EL (cell line): ENCODE data around the gene RBMS1.

Experiments used
- DNase-seq: peaks from one replicate; pipeline ENCODE4 v3.0.0-alpha.2; 2016

RBMS1 gene

GRCh38 chr2:160353813-160354212 is 139.8 kb downstream of the RBMS1 start:
- DNase-seq, result no peak

DNA sequence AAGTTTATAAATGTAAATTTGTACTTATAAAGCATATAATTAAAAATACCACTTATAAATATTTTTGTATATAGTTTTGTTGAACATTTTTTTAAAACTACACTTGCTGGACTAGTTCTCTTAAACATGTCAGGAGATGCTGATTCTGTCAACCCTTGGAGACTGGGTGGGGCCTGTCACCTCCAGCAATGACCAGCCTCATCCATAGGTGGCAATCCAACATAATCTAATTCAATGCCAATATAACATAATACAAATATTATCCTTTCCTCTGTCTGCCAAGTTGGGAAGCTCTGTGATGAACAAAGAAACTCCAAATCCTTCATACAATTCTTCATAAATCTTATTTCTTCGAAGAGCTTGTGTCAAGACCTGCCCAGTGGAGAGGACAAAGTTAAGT is 140.4 kb downstream of the RBMS1 start:
- no peak for DNase-seq

- no peak for DNase-seq
Observed at GRCh38 chr2:160352500-160352899, 141.1 kb downstream of the RBMS1 start.

DNA sequence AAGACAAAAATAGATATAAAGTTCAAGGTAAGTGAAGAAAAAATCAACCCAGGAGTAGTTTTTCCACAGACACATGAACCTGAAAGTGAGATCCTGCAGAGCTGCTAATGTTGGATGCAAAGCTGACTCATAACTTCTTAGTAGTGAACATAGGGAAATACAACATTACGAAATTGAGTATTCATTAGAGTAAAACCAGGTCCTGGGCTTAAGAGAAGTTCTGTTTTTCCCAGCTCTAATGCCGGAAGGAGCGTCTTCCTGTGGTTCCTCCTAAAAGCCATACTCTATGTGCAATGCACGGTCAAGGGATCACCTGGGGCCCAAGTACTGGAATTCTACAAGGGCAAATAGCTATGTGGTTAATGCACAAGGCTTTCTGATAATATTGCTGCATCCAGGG is 141.7 kb downstream of the RBMS1 start:
- peak; percentile 50 for DNase-seq

GRCh38 chr2:160349306-160349705 is 144.3 kb downstream of the RBMS1 start:
- DNase-seq, result no peak

GRCh38 chr2:160347269-160347863 is 146.2 kb downstream of the RBMS1 start:
- peak; percentile 27 for DNase-seq

GRCh38 chr2:160345071-160345764 is 148.4 kb downstream of the RBMS1 start:
- no peak for DNase-seq

- DNase-seq, result no peak
Observed at GRCh38 chr2:160343404-160343803, 150.2 kb downstream of the RBMS1 start.

- DNase-seq, result no peak
Observed at GRCh38 chr2:160339726-160340125, 153.9 kb downstream of the RBMS1 start.

- no peak for DNase-seq
Observed at GRCh38 chr2:160338901-160339685, 154.5 kb downstream of the RBMS1 start.

DNA sequence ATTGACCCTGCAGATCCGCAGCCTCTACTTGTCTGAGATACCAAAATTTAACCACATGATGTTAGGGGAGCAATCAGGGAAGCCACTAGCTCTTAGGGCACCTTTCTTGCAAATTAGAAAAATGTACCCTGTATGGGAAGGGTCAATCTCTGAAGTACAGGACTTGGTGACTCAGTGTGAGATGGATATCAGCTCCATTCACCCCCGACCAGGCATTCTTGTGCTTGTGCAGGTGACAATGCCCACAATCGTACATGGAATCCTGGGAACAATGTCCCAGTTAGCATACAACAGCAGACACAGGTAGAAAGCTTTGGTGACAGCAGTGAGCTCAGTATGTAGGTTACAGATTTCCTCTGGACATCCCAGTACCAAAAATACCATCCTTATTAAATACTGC is 155.9 kb downstream of the RBMS1 start:
- DNase-seq, result no peak

- DNase-seq, result no peak
Observed at GRCh38 chr2:160336635-160337034, 157.0 kb downstream of the RBMS1 start.

GRCh38 chr2:160336105-160336504 is 157.5 kb downstream of the RBMS1 start:
- DNase-seq, result no peak

DNA sequence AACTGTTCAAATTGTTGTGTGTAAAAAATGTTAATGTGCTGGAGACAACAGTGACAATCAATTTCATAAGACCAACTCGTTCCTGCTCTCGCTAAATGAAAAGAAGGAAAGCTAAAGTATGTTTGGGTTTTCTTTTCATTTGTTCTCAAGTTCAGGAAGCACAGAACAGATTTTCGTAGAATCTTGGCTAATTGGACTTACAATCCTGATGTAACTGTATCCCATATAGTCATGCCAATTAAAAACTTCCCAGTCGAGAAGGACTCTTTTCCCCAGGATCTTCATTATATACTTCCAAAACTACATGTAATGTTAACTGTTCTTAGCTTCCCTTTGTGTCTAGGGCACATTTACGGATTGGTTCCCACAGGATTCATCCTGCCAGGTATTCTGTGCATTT is 158.2 kb downstream of the RBMS1 start:
- DNase-seq, result no peak

- DNase-seq, result peak; percentile 34
Observed at GRCh38 chr2:160334028-160334741, 159.4 kb downstream of the RBMS1 start.

- DNase-seq, result no peak
Observed at GRCh38 chr2:160333324-160334027, 160.1 kb downstream of the RBMS1 start.

- peak; percentile 62 for DNase-seq
Observed at GRCh38 chr2:160332318-160332717, 161.3 kb downstream of the RBMS1 start.

GRCh38 chr2:160331258-160332025 is 162.2 kb downstream of the RBMS1 start:
- DNase-seq, result no peak

GRCh38 chr2:160328811-160329527 is 164.6 kb downstream of the RBMS1 start:
- no peak for DNase-seq

GRCh38 chr2:160326786-160327185 is 166.8 kb downstream of the RBMS1 start:
- no peak for DNase-seq

DNA sequence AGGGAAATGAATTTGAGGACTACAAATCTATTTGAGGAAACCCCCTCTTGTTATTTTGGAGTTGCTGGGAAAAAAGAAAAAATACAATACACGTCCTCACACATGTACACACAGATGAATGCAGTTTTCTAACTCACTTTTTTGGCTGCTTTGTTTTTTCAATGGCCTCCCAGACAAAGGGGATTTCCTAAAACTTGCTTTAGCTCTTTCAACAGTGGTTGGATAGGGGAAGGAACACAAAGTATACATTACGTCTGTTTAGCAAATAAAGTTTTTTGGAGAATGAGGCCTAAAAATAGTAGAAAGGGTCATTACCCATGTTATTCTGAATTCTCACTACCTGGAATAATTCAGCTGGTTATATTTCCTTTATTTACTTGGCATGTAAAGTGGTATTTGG is 168.2 kb downstream of the RBMS1 start:
- no peak for DNase-seq
